HG03520 (cell line): Measurements from ENCODE around the gene KAT6B.

Experiments
- ATAC-seq: cut with Tn5 transposase; IDR thresholded peaks from one replicate; pipeline ENCODE4 v1.9.1; 2021; ENCODE audit warnings: mild to moderate bottlenecking, moderate library complexity; ENCODE audit not compliant: unreplicated experiment

The KAT6B gene

GRCh38 chr10:74944205-74944604 is 117.8 kb downstream of the KAT6B start:
- ATAC-seq, result no peak

- ATAC-seq, result no peak
These were observed 121.5 kb downstream of the KAT6B start for GRCh38 chr10:74947781-74948401.

- no peak for ATAC-seq
These were observed 122.8 kb downstream of the KAT6B start for GRCh38 chr10:74949034-74949832.

- no peak for ATAC-seq
These were observed 123.7 kb downstream of the KAT6B start for GRCh38 chr10:74949843-74950765.

GRCh38 chr10:74953214-74953613 is 126.8 kb downstream of the KAT6B start:
- ATAC-seq, result no peak

- no peak for ATAC-seq
These were observed 129.4 kb downstream of the KAT6B start for GRCh38 chr10:74955796-74956195.

- ATAC-seq, result no peak
These were observed 130.2 kb downstream of the KAT6B start for GRCh38 chr10:74956555-74957111.

GRCh38 chr10:74957285-74957961 is 131.0 kb downstream of the KAT6B start:
- ATAC-seq, result no peak

GRCh38 chr10:74958316-74958715 is 131.9 kb downstream of the KAT6B start:
- ATAC-seq, result no peak

GRCh38 chr10:74960670-74961069 is 134.3 kb downstream of the KAT6B start:
- no peak for ATAC-seq

- ATAC-seq, result no peak
These were observed 136.1 kb downstream of the KAT6B start for GRCh38 chr10:74962517-74962916.

GRCh38 chr10:74963549-74963948 is 137.1 kb downstream of the KAT6B start:
- ATAC-seq, result no peak

GRCh38 chr10:74967911-74968666 is 141.7 kb downstream of the KAT6B start:
- ATAC-seq, result no peak

- ATAC-seq, result no peak
These were observed 142.3 kb downstream of the KAT6B start for GRCh38 chr10:74968667-74969061.

GRCh38 chr10:74969093-74969492 is 142.7 kb downstream of the KAT6B start:
- ATAC-seq, result no peak

- ATAC-seq, result no peak
These were observed 143.1 kb downstream of the KAT6B start for GRCh38 chr10:74969530-74969929.

- ATAC-seq, result no peak
These were observed 147.5 kb downstream of the KAT6B start for GRCh38 chr10:74973741-74974392.

GRCh38 chr10:74975758-74976157 is 149.4 kb downstream of the KAT6B start:
- no peak for ATAC-seq

- no peak for ATAC-seq
These were observed 150.2 kb downstream of the KAT6B start for GRCh38 chr10:74976565-74976964.
